Sigmoid colon (tissue), 7 donors: ENCODE measurements around the gene SOX30. TPM values are rescaled to one million over a fixed set of nuclear protein-coding genes. Genes with fewer than 3 reads are reported as not detected.
A peak's percentile ranks its signal among the peaks of the same experiment; 100 is the strongest.

Experiments
- DNase-seq: peaks from one replicate; pipeline ENCODE4 v3.0.0-alpha.2; 2019
- H3K27ac ChIP-seq, 4 donors: fragments of 200-600 bp; sonication (generic); one replicate each; pipeline ENCODE4 v1.5.1; 2016 to 2019; ENCODE audit warnings: mild to moderate bottlenecking in 1 of 4
- H3K27me3 ChIP-seq, 3 donors: fragments of 200-600 bp; sonication (generic); one replicate each; pipeline ENCODE4 v1.5.1; 2019; ENCODE audit warnings: mild to moderate bottlenecking in 1 of 3
- H3K36me3 ChIP-seq, 4 donors: fragments of 200-600 bp; sonication (generic); one replicate each; pipeline ENCODE4 v1.5.1; 2016 to 2019
- H3K4me1 ChIP-seq, 4 donors: fragments of 200-600 bp; sonication (generic); one replicate each; pipeline ENCODE4 v1.5.1; 2017 to 2019
- H3K4me3 ChIP-seq, 4 donors: fragments of 200-600 bp; sonication (generic); one replicate each; pipeline ENCODE4 v1.5.1; 2017 to 2019; ENCODE audit warnings: mild to moderate bottlenecking in 2 of 4, moderate library complexity in 1 of 4
- H3K9me3 ChIP-seq, 4 donors: fragments of 200-600 bp in 3 of 4; sonication (generic) in 3 of 4; one replicate each; pipeline versions ENCODE4 v1.5.1 to v1.6.1; 2013 to 2019
- EP300 ChIP-seq, 4 donors: sonication (generic); formaldehyde crosslinking; IDR thresholded peaks; one replicate each; pipeline ENCODE4 v1.6.1; 2017; ENCODE audit warnings: antibody characterized with exemption in 4 of 4
- POLR2A ChIP-seq, 2 donors: fragments of 450-650 bp; IDR thresholded peaks; one replicate each; pipeline ENCODE4 v1.6.1; 2016; ENCODE audit warnings: antibody characterized with exemption in 2 of 2, mild to moderate bottlenecking in 2 of 2, moderate library complexity in 2 of 2
- POLR2AphosphoS5 ChIP-seq, 4 donors: sonication (generic); formaldehyde crosslinking; IDR thresholded peaks; one replicate each; pipeline ENCODE4 v1.6.1; 2017; ENCODE audit warnings: antibody characterized with exemption in 4 of 4
- WGBS, 2 donors: extraction: QIAGEN DNeasy Blood & Tissue Kit; methylation state at CpG; one replicate each; pipeline ENCODE4 v1.1.7; 2013; 5-methylcytosine and 5-hydroxymethylcytosine counted together
- intact Hi-C: fragments of 100-400 bp; cut with DNase I; formaldehyde crosslinking; loops from one replicate; pipeline ENCODE4 v1.15.1; 2023
- polyA plus RNA-seq, 3 donors: library from polyadenylated mRNA; stranded (reverse); fragments of 200-250 nt; gene quantifications; one replicate each; pipeline ENCODE4 v1.2.3, GENCODE V29; 2013
- total RNA-seq, 4 donors: library from RNA; depleted of rRNA; stranded (reverse); fragments of >200 nt; gene quantifications; one replicate each; pipeline ENCODE4 v1.1.0, GENCODE V29; 2016
- TF ChIP-seq, protein P1 (sequence below), 4 experiments: fragments of 450-650 bp in 3 of 4; fragments of 200-600 bp in 1 of 4; IDR thresholded peaks; one replicate each; pipeline ENCODE4 v1.5.1; 2016 to 2019; ENCODE audit warnings: antibody characterized with exemption in 4 of 4, mild to moderate bottlenecking in 3 of 4, moderate library complexity in 2 of 4
- donor health status: healthy with polysubstance abuse.
- donor health status: Bipolar disorder and iron deficiency.
- donor health status: healthy.

The SOX30 gene
- total and polyA plus RNA-seq, 7 donors, result 0.12 to 0.55 (median 0.33) TPM; not detected in 4

DNA sequence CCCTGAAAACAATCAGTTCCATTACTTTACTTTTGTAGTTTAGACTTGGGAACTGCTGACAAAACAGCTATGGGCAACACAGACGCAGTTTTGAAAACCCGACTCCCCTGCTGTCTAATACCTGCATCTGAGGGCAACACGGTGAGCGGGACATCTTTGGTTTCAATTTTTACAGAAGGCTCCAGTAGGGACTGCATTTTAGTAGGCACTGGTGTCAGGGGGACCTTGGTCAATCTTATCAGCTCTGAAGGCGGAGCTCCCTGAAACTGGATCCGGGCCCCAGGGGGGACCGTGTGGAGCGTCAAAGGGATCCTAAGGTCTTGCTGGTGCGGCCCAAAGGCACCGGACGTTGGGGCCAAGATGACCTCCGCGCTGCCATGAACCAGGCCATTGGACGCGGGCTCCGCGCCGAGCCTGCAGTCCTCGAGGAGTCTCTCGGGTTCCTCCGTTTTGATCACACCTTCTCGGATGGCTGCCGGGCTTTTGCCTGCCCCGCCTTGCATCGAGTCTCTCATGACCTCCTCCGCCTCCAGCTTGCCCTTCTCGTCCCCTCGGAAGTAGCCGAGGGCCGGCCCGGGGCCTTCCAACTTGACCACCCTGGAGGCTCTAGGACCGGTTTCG, 1.1 kb downstream of the SOX30 start:
- Histone ChIP-seq H3K4me3 (peak overlapping the region in 3 of 4 donors; percentile 45 to 59 (median 50)), H3K36me3 (no peaks in the 10 kb centered on the region), H3K4me1 (peaks cover 0 to 12% (median 8%) of the 10 kb centered on the region in 4 donors), H3K27me3 (no peaks in the 10 kb centered on the region), H3K9me3 (peaks cover 0 to 7% (median 0%) of the 10 kb centered on the region in 4 donors), H3K27ac (peak overlapping the region in 1 of 4 donors; percentile 57)
- WGBS, 2 donors, result 84 to 86% methylated on average over 33 of the region's 33 CpGs
- TF ChIP-seq POLR2AphosphoS5 (IDR thresholded peaks at IDR 0.05) (no peak), EP300 (IDR thresholded peaks at IDR 0.05) (no peak), POLR2A (IDR thresholded peaks at IDR 0.05) (no peak)
- TF ChIP-seq, protein P1, sequence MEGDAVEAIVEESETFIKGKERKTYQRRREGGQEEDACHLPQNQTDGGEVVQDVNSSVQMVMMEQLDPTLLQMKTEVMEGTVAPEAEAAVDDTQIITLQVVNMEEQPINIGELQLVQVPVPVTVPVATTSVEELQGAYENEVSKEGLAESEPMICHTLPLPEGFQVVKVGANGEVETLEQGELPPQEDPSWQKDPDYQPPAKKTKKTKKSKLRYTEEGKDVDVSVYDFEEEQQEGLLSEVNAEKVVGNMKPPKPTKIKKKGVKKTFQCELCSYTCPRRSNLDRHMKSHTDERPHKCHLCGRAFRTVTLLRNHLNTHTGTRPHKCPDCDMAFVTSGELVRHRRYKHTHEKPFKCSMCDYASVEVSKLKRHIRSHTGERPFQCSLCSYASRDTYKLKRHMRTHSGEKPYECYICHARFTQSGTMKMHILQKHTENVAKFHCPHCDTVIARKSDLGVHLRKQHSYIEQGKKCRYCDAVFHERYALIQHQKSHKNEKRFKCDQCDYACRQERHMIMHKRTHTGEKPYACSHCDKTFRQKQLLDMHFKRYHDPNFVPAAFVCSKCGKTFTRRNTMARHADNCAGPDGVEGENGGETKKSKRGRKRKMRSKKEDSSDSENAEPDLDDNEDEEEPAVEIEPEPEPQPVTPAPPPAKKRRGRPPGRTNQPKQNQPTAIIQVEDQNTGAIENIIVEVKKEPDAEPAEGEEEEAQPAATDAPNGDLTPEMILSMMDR (IDR thresholded peaks at IDR 0.05), result no peak
- DNase-seq, result no peak
- intact Hi-C loops, result loop anchor here (10.0 kb wide), 1 partner anchor 64 kb away; no protein-coding TSS in a partner anchor

DNA sequence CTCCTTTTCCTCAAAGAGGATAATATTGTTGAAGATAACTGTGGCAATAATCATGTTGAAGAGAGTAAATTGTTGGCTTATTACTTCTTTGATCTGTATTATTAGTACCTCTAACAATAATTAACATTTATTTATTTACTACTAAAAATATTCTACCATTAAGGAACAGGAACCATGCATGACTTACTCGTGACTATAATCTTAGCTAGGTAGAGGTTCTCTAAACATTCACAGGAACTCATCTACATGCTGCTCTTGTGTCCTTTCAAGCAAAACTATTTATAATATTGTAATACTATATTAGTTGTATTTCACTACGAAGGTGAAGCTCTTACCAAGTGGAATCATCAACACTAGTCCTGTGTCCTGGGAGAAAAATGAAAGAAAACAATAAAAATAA, 3.1 kb downstream of the SOX30 start:
- no peak overlapping the region for H3K27ac ChIP-seq
- H3K27me3 ChIP-seq, result no peaks in the 10 kb centered on the region
- DNase-seq, result no peak
- TF ChIP-seq POLR2AphosphoS5 (IDR thresholded peaks at IDR 0.05) (no peak), POLR2A (IDR thresholded peaks at IDR 0.05) (no peak), EP300 (IDR thresholded peaks at IDR 0.05) (no peak)
- TF ChIP-seq, protein P1 (IDR thresholded peaks at IDR 0.05), result no peak
- no peak overlapping the region for H3K4me3 ChIP-seq
- peaks cover 0 to 7% (median 0%) of the 10 kb centered on the region in 4 donors for H3K9me3 ChIP-seq
- H3K4me1 ChIP-seq, result peaks cover 0 to 12% (median 8%) of the 10 kb centered on the region in 4 donors
- H3K36me3 ChIP-seq, result no peaks in the 10 kb centered on the region
- intact Hi-C loops, result no loop called here
- WGBS, 2 donors, result 70 to 87% methylated on average over 2 of the region's 2 CpGs

DNA sequence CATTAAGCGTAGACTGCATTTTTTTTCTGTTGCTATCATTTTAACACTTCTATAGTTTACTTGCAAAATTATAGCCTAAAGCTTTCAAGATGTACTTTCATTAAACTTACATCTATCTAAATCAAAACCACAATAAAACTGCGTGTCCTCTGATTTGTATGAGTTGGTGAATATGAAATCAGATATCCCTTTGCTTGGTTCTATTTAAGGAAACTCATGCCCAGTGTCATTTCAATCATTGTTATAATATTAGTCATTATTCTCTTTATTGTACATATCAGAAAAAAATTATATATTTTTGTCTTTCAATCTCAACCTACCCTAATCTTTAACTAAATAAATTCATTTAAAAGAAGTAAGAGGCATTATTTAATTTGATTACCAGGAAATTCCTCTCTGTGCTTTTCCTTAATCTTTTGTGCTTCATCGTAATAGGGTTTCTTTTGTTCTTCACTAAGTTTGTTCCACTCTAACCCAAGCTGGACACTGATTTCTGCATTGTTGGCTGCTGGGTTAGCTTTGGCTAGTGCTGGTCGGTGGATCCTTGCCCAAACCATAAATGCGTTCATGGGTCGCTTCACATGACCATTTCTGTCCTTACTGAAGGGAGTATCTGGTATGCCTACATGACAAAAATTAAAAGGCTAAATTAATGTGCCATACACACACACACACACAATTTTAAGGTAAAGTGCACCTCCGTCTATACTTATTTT, 3.8 kb downstream of the SOX30 start:
- no peak overlapping the region for H3K27ac ChIP-seq
- intact Hi-C loops, result no loop called here
- TF ChIP-seq POLR2A (IDR thresholded peaks at IDR 0.05) (no peak), EP300 (IDR thresholded peaks at IDR 0.05) (no peak), POLR2AphosphoS5 (IDR thresholded peaks at IDR 0.05) (no peak)
- TF ChIP-seq, protein P1 (IDR thresholded peaks at IDR 0.05), result no peak
- 87 to 92% methylated on average over 7 of the region's 7 CpGs for WGBS, 2 donors
- no peaks in the 10 kb centered on the region for H3K36me3 ChIP-seq
- no peaks in the 10 kb centered on the region for H3K27me3 ChIP-seq
- H3K4me3 ChIP-seq, result no peak overlapping the region
- peaks cover 0 to 7% (median 0%) of the 10 kb centered on the region in 4 donors for H3K9me3 ChIP-seq
- peaks cover 0 to 12% (median 8%) of the 10 kb centered on the region in 4 donors for H3K4me1 ChIP-seq
- DNase-seq, result no peak

DNA sequence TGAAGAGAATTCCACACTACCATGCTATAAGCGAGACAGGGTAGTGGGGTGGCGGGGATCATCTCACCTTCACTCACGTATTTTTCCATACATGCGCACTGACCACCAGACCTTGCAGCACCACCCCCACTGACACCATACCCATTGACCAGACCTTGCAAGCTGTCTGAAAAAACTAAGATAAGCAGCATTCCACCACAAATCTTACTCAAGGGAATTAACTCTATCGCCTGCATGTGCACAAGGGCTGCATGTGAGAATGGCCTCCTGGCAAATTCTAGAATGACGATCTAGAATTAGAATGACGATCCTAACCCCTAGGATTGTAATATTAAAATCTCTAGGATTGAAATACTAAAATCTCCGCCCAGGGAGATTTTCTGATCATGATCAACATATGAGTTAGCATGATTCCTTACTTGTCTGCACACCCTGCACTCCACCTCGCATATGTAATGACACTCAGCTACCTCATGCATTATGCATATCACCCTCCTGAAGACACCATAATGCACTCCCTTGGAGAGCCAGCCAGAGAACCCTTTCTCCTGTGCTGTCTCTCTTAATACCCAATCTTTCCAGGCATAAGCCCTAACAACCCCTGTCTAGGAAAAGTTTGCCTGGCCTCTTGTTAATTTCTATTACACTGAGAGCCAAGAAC, 11.7 kb downstream of the SOX30 start:
- Histone ChIP-seq H3K27ac (no peak overlapping the region), H3K4me3 (no peak overlapping the region), H3K4me1 (no peaks in the 10 kb centered on the region), H3K9me3 (no peaks in the 10 kb centered on the region), H3K36me3 (no peaks in the 10 kb centered on the region), H3K27me3 (no peaks in the 10 kb centered on the region)
- intact Hi-C loops, result no loop called here
- TF ChIP-seq POLR2AphosphoS5 (IDR thresholded peaks at IDR 0.05), result no peak
- DNase-seq, result no peak
- 85 to 91% methylated on average over 9 of the region's 9 CpGs for WGBS, 2 donors

DNA sequence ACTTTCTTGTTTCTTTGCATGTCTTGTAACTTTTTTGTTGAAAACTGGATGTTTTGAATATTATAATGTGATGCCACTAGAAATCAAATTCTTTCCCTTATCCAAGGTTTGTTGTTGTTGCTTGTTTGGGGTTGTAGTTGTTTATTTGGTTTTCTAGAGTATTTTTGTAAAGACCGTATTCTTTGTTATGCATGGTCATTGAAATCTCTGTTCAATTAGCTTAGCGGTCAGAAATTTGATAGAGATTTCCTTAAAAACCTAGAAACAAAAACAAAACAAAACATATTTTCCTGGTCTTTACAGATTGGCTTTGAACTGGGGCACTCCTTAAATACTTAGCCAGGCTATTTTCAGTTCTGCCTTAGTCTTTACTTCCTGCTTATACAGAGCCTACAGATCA, 21.9 kb downstream of the SOX30 start:
- WGBS, 2 donors, result 93% methylated on average over 2 of the region's 2 CpGs
- no peaks in the 10 kb centered on the region for H3K9me3 ChIP-seq
- intact Hi-C loops, result no loop called here
- no peaks in the 10 kb centered on the region for H3K4me1 ChIP-seq
- H3K27me3 ChIP-seq, result no peaks in the 10 kb centered on the region
- no peak overlapping the region for H3K4me3 ChIP-seq
- no peaks in the 10 kb centered on the region for H3K36me3 ChIP-seq
- no peak for DNase-seq
- TF ChIP-seq POLR2A (IDR thresholded peaks at IDR 0.05) (no peak), EP300 (IDR thresholded peaks at IDR 0.05) (no peak)
- H3K27ac ChIP-seq, result no peak overlapping the region
